ENCODE measurements around the gene RHBDL1. TPM values are rescaled to one million over a fixed set of nuclear protein-coding genes. Genes with fewer than 3 reads are reported as not detected.
"Not testable (repeated sequence)": the region's sequence is repeated elsewhere in the genome, so short reads cannot be mapped to it uniquely, and the experiment has no call there.

The RHBDL1 gene
- total RNA-seq, 2 experiments from 2014 or later: 1.4 to 1.9 TPM

- Mint-ChIP-seq H3K9me3 (ENCODE audit: insufficient read depth) (no peaks in the 10 kb centered on the region), H3K4me1 (ENCODE audit: low read depth) (peaks cover 54% of the 10 kb centered on the region), H3K4me3 (no peak overlapping the region), H3K27ac (no peak overlapping the region), H3K36me3 (ENCODE audit: low read depth) (peaks cover 22% of the 10 kb centered on the region), H3K27me3 (ENCODE audit: low read depth) (no peaks in the 10 kb centered on the region)
- ATAC-seq: no peak
- ChIA-PET CTCF (no interaction called here), POLR2A (no interaction called here)
- no peak for DNase-seq
Observed at GRCh38 chr16:686459-687260, 11.2 kb downstream of the RHBDL1 start.

- Mint-ChIP-seq H3K27ac (no peak overlapping the region), H3K4me3 (no peak overlapping the region)
Observed at GRCh38 chr16:687499-687898, 12.0 kb downstream of the RHBDL1 start.

GRCh38 chr16:689175-689897 is 13.9 kb downstream of the RHBDL1 start:
- CTCF ChIA-PET: interaction anchor here (0.9 to 1.6 kb wide), 3 partner anchors 9 to 95 kb away, joined by 3 to 9 read pairs (median 3); partner anchors contain the start of gene STUB1
- H3K36me3 Mint-ChIP-seq (ENCODE audit: low read depth): peaks cover 4% of the 10 kb centered on the region
- peak overlapping the region; percentile 83 for H3K4me3 Mint-ChIP-seq
- POLR2A ChIA-PET: interaction anchor here (0.6 to 2.0 kb wide), 10 partner anchors 8 to 1377 kb away, joined by 3 to 15 read pairs (median 5); partner anchors contain the start of genes ANTKMT, RHBDL1, RHOT2 and STUB1
- no peak for ATAC-seq
- no peak for DNase-seq
- peaks cover 12% of the 10 kb centered on the region for H3K27me3 Mint-ChIP-seq (ENCODE audit: low read depth)
- H3K27ac Mint-ChIP-seq: peak overlapping the region; percentile 87
- no peaks in the 10 kb centered on the region for H3K9me3 Mint-ChIP-seq (ENCODE audit: insufficient read depth)
- peaks cover 38% of the 10 kb centered on the region for H3K4me1 Mint-ChIP-seq (ENCODE audit: low read depth)

More at GRCh38 chr16:687499-687898, 12.0 kb downstream of the RHBDL1 start:
- Mint-ChIP-seq H3K27me3 (ENCODE audit: low read depth) (peaks cover 1% of the 10 kb centered on the region), H3K9me3 (ENCODE audit: insufficient read depth) (no peaks in the 10 kb centered on the region), H3K4me1 (ENCODE audit: low read depth) (peaks cover 46% of the 10 kb centered on the region), H3K36me3 (ENCODE audit: low read depth) (peaks cover 14% of the 10 kb centered on the region)
- POLR2A ChIA-PET: no interaction called here
- CTCF ChIA-PET: no interaction called here
- ATAC-seq (no peak), DNase-seq (no peak)

GRCh38 chr16:691242-691641 is 15.8 kb downstream of the RHBDL1 start:
- Mint-ChIP-seq H3K27me3 (ENCODE audit: low read depth) (peaks cover 20% of the 10 kb centered on the region), H3K4me1 (ENCODE audit: low read depth) (peaks cover 38% of the 10 kb centered on the region), H3K4me3 (peak overlapping the region; percentile 83)
- POLR2A ChIA-PET; H3K36me3 Mint-ChIP-seq (ENCODE audit: low read depth); H3K27ac Mint-ChIP-seq; DNase-seq; H3K9me3 Mint-ChIP-seq (ENCODE audit: insufficient read depth); ATAC-seq; CTCF ChIA-PET: not testable (repeated sequence)

GRCh38 chr16:692356-693108 is 17.1 kb downstream of the RHBDL1 start:
- ATAC-seq: no peak
- H3K4me1 Mint-ChIP-seq (ENCODE audit: low read depth): peaks cover 40% of the 10 kb centered on the region
- no peaks in the 10 kb centered on the region for H3K36me3 Mint-ChIP-seq (ENCODE audit: low read depth)
- no peak overlapping the region for H3K27ac Mint-ChIP-seq
- CTCF ChIA-PET: no interaction called here
- POLR2A ChIA-PET: no interaction called here
- no peak for DNase-seq
- no peaks in the 10 kb centered on the region for H3K9me3 Mint-ChIP-seq (ENCODE audit: insufficient read depth)
- peaks cover 20% of the 10 kb centered on the region for H3K27me3 Mint-ChIP-seq (ENCODE audit: low read depth)
- no peak overlapping the region for H3K4me3 Mint-ChIP-seq

GRCh38 chr16:693364-693763 is 17.9 kb downstream of the RHBDL1 start:
- H3K36me3 Mint-ChIP-seq (ENCODE audit: low read depth): no peaks in the 10 kb centered on the region
- POLR2A ChIA-PET: no interaction called here
- H3K4me1 Mint-ChIP-seq (ENCODE audit: low read depth): peaks cover 40% of the 10 kb centered on the region
- H3K9me3 Mint-ChIP-seq (ENCODE audit: insufficient read depth): no peaks in the 10 kb centered on the region
- ATAC-seq (no peak), DNase-seq (no peak)
- CTCF ChIA-PET: no interaction called here
- no peak overlapping the region for H3K4me3 Mint-ChIP-seq
- peaks cover 20% of the 10 kb centered on the region for H3K27me3 Mint-ChIP-seq (ENCODE audit: low read depth)
- H3K27ac Mint-ChIP-seq: no peak overlapping the region

GRCh38 chr16:693766-694165 is 18.3 kb downstream of the RHBDL1 start:
- Mint-ChIP-seq H3K4me3 (no peak overlapping the region), H3K27ac (no peak overlapping the region), H3K9me3 (ENCODE audit: insufficient read depth) (no peaks in the 10 kb centered on the region), H3K27me3 (ENCODE audit: low read depth) (peaks cover 20% of the 10 kb centered on the region), H3K4me1 (ENCODE audit: low read depth) (peaks cover 37% of the 10 kb centered on the region), H3K36me3 (ENCODE audit: low read depth) (no peaks in the 10 kb centered on the region)
- ChIA-PET POLR2A (no interaction called here), CTCF (no interaction called here)
- DNase-seq: no peak
- ATAC-seq: no peak

- ATAC-seq (no peak), DNase-seq (no peak)
- no peak overlapping the region for H3K27ac Mint-ChIP-seq
- POLR2A ChIA-PET: no interaction called here
- no peaks in the 10 kb centered on the region for H3K36me3 Mint-ChIP-seq (ENCODE audit: low read depth)
- CTCF ChIA-PET: interaction anchor here (1.5 to 1.9 kb wide), 2 partner anchors 18 to 26 kb away, joined by 5 to 6 read pairs; no protein-coding TSS in a partner anchor
- H3K4me3 Mint-ChIP-seq: peak overlapping the region; percentile 56
- no peaks in the 10 kb centered on the region for H3K9me3 Mint-ChIP-seq (ENCODE audit: insufficient read depth)
- peaks cover 37% of the 10 kb centered on the region for H3K4me1 Mint-ChIP-seq (ENCODE audit: low read depth)
- H3K27me3 Mint-ChIP-seq (ENCODE audit: low read depth): peaks cover 21% of the 10 kb centered on the region
Observed at GRCh38 chr16:694187-694862, 18.9 kb downstream of the RHBDL1 start.

GRCh38 chr16:694863-695354 is 19.4 kb downstream of the RHBDL1 start:
- ChIA-PET POLR2A (interaction anchor here (0.6 to 1.0 kb wide), 3 partner anchors 9 to 26 kb away, joined by 3 to 4 read pairs (median 3); partner anchors contain the start of gene ANTKMT), CTCF (interaction anchor here (1.0 to 1.9 kb wide), 4 partner anchors 17 to 109 kb away, joined by 3 to 6 read pairs (median 5); no protein-coding TSS in a partner anchor)
- peaks cover 23% of the 10 kb centered on the region for H3K27me3 Mint-ChIP-seq (ENCODE audit: low read depth)
- H3K4me3 Mint-ChIP-seq: peak overlapping the region; percentile 22
- no peak overlapping the region for H3K27ac Mint-ChIP-seq
- no peaks in the 10 kb centered on the region for H3K36me3 Mint-ChIP-seq (ENCODE audit: low read depth)
- no peak for ATAC-seq
- H3K4me1 Mint-ChIP-seq (ENCODE audit: low read depth): peaks cover 36% of the 10 kb centered on the region
- no peaks in the 10 kb centered on the region for H3K9me3 Mint-ChIP-seq (ENCODE audit: insufficient read depth)
- DNase-seq: no peak

- Mint-ChIP-seq H3K36me3 (ENCODE audit: low read depth) (no peaks in the 10 kb centered on the region), H3K27me3 (ENCODE audit: low read depth) (peaks cover 26% of the 10 kb centered on the region), H3K4me1 (ENCODE audit: low read depth) (peaks cover 35% of the 10 kb centered on the region), H3K9me3 (ENCODE audit: insufficient read depth) (no peaks in the 10 kb centered on the region), H3K27ac (peak overlapping the region; percentile 78), H3K4me3 (peak overlapping the region; percentile 76)
- CTCF ChIA-PET: interaction anchor here (0.9 to 1.9 kb wide), 5 partner anchors 17 to 108 kb away, joined by 3 to 6 read pairs (median 5); partner anchors contain the start of gene RHOT2
- POLR2A ChIA-PET: interaction anchor here (0.6 to 1.0 kb wide), 5 partner anchors 8 to 52 kb away, joined by 3 to 4 read pairs (median 4); partner anchors contain the start of gene ANTKMT
- peak; percentile 81 for ATAC-seq
- DNase-seq: peak; percentile 69
Observed at GRCh38 chr16:695355-696089, 20.1 kb downstream of the RHBDL1 start.
